MV-4-11 (cell line): ENCODE measurements around the gene POU1F1.
A peak's percentile ranks its signal among the peaks of the same experiment; 100 is the strongest.
"Not testable (repeated sequence)": the region's sequence is repeated elsewhere in the genome, so short reads cannot be mapped to it uniquely, and the experiment has no call there.

Experiments used
- DNase-seq: peaks from one replicate; lab custom pipeline; 2025; lab: John Stamatoyannopoulos, UW

The POU1F1 gene, protein sequence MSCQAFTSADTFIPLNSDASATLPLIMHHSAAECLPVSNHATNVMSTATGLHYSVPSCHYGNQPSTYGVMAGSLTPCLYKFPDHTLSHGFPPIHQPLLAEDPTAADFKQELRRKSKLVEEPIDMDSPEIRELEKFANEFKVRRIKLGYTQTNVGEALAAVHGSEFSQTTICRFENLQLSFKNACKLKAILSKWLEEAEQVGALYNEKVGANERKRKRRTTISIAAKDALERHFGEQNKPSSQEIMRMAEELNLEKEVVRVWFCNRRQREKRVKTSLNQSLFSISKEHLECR

DNA sequence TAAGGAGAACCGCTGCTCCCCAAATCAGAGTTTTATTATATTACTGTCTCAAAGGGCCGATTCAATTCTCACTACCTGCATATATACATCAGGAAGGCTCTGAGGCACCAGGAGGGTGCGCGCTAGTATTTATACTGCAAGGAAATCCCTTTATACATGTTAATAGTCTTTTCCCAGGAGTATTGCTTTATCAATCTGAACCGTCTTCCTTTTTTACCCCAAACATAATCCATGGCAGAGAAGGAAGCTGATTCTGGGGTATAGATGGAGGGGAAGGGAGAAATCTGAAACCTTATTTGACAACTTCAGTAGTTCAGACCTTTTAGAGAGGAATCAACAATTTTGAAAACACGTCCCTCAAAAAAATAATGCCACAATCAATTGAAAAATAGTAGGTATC lies at the start of gene POU1F1:
TSS of gene POU1F1 (minus strand) at position 101 of the 400 bp plus-strand sequence. CDS start 122 bp downstream, outside the sequence.
- DNase-seq, result no peak

DNA sequence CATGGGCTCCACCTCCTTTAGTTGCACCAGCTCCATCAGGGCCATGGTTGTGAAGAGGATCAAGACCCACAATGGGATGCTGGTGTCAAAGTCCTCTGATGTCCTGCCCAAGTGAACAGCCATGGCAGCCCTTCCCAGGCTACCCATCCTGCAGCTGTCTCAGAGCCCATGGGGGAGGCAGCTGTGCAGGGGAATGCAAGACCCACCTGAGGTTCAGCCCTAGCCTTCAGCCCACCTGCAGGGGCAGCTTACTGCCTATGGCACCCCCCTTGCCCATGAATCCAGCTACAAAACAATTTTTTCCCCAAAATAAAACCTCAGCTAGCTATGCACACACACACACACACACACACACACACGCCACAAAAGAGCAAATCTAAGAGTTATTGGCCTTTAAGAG lies 48.2 kb upstream of the POU1F1 start:
- no peak for DNase-seq

DNA sequence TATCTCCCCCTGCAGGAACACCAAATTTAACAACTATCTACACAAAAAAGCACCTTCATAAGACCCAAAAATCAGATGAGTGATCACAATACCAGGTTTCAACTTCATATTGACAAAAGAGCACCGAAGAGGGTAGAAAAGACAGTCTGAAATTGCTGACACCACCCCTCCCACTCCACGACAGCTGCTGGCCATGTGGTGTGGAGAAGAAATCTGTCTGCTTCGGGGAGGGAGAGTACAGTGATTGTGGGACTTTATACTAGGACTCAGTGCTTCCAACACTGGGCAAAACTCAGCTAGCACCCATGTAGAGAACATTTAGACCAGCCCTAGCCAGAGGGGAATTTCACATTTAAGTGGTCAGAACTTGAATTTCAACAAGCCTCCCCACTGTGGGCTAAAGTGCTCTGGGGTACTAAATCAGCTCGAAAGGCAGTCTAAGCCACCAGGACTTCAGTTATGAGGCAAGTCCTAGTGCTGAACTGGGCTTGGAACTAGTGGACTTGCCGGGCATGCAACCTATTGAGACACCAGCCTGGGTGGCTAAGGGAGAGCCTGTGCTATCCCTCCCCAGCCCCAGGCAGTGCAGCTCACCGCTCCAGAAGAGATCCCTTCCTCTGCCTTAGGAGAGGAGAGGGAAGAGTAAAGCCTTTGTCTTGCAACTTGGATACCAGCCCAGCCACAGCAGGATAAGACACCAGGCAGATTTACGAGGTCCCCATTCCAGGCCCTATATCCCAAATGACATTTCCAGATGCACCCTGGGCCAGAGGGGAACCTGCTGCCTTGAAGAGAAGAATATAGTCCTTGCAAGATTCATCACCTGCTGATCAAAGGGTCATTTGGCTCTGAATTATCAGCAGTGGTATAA lies 44.6 kb upstream of the POU1F1 start:
- no peak for DNase-seq

DNA sequence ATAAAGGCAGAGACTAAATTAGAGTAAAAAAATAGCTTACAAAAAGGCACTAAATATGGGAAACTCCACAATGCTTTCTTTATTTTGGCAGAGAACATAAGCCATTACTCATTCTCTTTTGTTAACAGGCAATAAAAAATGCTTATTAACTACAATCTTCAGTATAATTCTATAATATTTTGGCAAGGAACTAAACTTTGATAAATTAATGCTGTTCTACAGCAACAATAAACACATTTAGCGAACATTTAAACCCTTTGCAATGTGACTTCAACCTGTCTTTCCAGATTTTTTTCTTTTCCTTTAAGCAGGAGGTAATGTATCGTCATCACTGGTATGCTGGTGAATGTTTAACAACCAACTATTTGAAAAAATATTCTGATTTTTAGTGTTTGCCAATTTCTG lies 42.2 kb upstream of the POU1F1 start:
- no peak for DNase-seq

DNA sequence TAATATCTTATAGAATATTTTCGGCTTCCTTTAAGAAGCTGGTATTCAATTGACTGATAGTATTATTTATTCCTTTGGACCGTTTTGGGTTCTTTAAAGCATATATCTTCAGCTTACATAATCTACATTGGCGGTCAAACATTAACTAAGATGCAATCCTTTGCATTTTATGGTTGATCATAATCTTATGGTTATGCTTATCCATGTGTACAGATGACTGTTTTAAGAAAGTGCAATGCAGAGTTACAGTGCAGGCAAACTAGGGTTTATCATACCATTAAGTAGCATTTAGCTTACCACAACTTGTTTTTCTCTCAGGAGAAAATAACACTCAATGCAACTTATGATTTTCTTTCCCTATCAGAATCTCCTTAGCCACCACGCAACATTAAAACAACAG lies 41.4 kb upstream of the POU1F1 start:
- no peak for DNase-seq

DNA sequence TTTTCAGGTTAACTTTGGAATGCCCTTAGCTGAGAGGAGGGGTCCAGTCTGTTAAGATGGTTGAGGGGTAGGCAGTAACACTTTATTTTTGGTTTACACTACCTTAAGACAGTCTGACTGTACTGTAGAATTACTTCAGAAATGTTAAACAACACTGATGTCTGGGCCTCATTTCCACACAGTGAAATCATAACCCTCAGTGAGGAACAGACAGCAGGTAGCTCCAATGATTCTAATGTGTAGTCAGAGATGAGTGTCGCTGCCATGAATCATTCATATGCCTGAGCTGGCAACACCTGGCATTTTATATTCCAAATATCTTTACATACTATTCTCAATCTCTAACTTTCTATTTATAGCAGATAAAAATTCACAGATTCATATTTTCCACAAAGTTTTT lies 37.3 kb upstream of the POU1F1 start:
- DNase-seq, result no peak

DNA sequence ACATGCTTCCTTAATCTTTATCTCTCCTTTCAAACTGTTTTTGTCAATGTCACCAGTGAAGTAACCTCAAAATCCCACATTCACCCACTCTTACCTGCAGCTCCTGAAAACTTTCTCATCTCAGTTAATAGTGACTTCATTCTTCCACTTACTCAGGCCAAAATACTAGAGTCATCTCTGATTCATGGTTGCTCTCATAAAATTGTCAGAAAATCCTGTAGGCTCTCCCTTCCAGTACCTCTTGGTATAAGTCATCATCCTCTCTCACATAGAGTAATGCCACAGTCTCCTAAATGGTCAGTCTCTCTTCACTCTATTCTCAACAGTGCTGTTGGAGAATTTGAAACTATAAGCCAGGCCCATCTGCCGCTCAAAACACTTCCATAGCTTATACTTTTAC lies 34.9 kb upstream of the POU1F1 start:
- no peak for DNase-seq

DNA sequence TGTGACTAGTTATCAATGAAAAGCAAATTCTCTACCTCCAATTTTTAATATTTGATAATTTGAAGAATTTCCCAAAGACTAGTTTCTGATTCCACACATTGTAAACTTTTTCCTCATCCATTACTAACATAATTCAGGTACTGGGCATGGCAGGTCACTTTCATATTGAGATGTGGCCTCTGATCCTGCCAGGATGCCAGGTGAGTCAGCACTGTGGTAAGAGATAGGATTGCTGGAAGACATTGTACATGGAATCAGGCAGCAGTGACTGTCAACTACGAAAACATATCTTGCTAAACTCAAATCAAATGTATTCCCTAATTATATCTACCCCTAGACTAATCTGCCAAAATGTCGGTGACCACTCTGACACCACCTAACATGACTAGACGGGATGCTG lies 33.2 kb upstream of the POU1F1 start:
- no peak for DNase-seq

DNA sequence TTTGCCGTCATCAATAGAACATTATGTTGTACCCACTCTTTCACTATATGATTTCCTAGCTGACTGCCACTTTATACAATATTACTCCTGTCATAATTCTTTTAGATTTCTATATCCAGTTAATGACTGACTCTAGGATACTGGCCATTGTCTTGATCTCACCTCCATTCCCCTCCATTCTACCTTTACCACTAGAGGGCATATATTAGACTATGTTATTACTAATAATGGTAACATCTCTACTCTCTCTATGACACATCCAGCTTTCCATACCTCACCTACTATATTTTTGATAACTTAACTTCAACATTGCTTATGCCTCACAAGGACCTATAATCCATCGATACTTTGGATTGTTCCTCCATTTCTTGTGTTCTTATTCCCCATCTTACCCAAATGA lies 31.4 kb upstream of the POU1F1 start:
- no peak for DNase-seq

DNA sequence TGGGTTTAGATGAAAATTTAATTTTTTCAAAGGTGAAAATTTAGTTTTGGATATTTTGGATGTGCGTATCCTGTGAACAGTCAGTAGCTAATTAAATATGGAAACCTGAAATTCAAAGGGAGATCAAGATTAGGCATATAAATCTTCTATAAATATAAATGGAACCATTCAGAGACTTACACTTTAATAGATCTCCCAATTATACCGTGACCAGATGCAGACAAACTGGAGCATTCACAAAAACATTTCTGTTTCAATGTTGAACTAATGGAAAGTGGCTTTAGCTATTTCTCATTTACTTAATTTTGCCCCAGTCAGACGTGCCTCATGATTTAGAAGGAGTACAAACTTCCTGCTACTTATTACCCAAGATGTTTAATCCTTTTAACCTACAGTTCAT lies 29.1 kb upstream of the POU1F1 start:
- DNase-seq, result no peak

DNA sequence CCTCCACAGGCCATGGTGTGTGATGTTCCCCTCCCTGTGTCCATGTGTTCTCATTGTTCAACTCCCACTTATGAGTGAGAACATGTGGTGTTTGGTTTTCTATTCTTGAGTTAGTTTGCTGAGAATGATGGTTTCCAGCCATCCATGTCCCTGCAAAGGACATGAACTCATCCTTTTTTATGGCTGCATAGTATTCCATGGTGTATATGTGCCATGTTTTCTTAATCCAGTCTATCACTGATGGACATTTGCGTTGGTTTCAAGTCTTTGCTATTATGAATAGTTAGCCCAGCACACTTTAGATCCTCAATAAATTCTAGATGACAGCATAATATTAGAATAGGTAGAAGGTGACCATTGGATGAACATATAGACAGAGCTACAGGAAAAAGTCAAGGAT lies 28.6 kb upstream of the POU1F1 start:
- not testable (repeated sequence) for DNase-seq

DNA sequence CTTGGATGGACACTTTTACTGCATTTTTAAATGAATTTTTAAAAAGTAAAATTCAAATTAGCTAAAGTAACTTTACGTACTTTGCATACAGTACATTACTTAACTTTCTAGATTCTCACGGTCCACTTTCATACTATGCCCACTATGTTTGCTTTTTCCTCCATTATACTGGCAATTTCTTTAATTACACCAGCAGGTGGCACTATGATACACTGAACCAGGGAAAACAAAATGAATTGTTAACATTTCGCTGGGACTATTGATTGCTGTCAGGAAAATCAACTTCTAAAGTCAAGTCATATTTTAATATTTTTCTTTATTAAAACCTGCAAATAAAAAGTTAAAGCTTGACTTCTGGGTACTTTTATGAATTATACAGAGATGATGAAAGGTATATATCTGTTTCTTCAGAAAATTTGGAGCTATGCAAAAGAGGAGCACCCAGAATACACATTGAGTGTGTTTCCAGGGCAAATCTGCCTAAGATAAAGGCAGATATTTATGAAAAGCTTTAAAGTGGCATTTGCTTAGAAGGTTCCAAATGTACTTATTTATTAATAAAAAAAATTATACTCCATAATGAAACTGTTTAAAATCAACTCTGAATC lies 21.8 kb upstream of the POU1F1 start:
- peak; percentile 3 for DNase-seq

DNA sequence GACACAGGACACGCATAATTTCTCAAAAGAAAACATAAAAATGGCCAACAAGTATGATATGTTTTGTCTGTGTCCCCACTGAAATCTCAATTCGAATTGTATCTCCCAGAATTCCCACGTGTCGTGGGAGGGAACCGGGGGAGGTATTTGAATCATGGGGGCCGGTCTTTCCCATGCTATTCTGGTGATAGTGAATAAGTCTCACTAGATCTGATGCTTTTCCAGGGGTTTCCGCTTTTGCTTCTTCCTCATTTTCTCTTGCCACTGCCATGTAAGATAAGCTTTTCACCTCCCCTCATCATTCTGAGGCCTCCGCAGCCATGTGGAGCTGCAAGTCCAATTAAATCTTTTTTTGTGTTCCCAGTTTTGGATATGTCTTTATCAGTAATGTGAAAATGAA lies 12.1 kb upstream of the POU1F1 start:
- DNase-seq, result no peak

DNA sequence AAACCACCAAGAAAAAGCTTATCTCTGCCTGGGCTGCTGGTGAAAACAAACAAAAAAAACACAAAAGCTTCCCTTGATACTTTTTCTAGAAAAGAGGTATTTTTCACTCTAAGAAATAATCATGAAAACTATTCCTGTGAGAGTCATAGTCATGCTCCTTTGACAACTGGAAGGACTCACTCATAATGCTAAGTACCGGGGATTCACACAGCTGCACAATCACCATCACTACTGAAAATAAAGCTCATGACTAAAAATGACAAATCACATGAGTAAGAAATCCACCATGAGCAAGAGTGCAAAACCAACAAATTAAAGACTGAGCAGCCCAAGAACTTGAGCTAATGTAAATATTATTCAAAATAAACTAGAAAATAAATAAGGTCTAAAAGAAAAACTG lies 10.6 kb upstream of the POU1F1 start:
- no peak for DNase-seq

DNA sequence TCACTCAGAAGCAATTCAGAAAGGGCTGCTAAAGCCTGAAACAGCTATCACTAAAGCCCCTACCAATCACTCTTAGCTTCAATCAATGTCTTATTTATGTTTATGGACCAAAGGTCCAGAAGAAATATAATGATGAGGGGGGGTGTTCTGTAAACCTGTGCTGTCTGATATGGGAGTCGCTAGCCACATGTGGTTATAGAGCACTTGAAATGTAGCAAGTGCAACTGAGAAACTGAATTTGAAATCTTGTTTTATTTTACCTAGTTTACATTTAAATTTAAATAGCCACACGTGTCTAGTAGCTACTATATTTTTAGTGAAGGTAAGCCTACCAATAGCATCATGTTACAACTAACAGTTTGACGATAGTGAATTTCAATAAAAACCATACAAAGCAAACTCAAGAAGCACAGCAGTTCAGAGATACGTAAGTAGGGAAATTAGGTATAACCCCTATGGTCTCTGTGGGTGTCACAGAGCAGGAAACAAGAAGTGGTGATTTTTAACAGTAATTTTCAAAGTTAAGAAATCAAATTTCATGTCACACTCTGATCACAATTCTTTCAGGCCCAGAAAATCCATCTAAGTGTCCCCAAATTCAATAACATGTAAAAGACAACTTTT lies 3.6 kb downstream of the POU1F1 start:
- no peak for DNase-seq

DNA sequence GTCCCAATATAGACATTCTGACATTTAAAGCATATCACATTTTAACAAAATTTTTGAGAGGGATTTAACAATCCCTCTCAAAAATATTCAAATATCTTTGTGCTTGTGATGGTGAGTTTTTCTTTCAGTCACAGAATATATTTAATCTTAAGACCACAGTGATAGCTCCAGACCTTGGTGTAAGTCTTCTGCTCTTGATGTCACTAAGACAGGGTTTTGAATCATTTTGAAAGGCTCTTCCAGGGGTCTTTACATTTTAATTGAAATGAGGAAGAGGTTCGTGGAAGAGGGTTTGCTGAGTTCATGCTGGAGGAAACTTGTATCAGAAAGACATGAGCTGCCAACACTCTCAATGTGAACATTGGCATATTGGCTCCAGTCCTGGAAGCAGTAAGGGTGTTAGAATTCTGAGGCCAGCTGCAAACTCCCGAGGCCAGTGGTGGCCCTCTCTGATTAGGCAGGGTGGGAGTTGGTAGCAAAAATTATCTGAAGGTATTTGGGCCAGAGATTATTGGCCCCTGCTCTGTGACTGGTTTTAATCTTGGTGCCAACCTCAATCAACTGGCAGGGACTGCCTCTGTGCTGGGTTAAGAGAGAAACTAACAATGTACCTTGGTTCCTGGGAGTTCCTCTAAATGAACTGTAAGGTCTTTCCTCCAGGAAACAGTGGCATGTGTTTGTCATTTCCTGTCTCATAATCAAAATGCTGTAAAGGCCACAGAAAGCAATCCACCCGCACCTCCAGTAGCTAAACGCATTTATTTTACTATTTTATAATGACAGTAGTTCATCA lies 5.3 kb downstream of the POU1F1 start:
- no peak for DNase-seq

DNA sequence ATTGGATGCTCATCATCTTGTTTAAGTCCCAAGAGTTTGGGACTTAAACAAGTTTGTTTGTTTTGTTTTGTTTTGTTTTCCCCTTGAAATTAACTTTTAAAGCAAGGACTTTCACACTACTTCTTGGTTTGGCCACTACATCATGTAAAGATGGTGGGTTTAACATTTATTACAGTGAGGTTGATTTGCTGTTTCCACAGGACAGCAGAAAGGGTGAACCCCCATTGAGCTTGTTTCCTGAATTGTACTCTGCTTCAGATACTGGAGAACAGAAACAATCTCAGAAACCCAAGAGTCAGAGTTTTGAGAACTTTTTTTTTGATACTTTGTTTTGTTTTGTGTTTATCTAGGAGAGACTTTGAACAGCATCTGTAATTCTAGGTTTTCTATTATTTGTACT lies 6.7 kb downstream of the POU1F1 start:
- no peak for DNase-seq

DNA sequence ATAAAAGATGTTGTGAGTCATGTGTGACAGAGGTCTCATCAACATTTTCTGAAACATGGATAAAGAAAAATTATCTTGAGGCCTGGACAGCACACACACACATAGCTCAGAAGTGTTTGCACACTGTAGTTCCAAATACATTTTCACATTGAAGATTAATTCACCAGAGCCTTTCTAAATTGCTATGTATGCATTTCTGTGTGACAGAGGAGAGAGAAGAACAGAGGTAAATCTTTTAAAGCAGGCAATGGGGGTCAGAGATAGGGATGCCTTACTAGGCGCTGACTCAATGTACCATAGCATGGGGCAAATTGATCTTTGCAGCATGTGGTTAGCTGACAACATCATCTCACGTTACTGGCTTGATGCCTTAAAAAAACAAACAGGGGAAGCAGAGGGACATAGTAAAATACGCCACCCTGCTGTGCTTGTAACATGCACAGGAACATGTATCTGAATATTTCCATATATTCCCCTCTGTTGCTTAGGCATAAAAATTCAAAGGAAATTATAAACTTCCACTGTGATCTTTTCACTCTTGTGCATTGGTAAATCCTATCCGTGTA lies 7.7 kb downstream of the POU1F1 start:
- DNase-seq, result no peak

DNA sequence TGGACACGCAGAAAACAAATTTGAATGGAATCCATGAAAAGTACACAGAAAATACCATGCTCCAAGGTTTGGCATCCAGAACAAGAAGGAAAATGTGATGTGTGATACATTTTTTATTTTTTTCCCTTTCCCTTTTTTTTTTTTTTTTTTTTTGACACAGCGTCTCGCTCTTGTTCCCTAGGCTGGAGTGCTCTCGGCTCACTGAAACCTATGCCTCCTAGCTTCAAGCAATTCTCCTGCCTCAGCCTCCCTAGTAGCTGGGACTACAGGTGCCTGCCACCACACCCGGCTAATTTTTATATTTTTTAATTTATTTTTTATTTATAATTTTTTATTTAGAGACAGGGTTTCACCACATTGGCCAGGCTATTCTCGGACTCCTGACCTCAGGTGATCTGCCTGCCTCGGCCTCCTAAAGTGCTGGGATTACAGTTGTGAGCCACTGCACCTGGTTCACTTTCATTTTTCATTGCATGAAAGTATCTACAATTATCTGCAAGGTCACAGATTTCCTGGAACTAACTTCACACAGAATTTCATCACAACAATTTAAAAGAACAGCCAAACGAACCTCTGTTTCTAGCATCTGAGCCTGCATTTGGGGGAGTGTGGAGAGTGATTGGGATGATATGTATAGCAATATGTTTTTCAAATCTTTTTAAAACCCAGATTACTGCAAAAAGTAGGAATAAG lies 8.3 kb downstream of the POU1F1 start:
- DNase-seq, result no peak

DNA sequence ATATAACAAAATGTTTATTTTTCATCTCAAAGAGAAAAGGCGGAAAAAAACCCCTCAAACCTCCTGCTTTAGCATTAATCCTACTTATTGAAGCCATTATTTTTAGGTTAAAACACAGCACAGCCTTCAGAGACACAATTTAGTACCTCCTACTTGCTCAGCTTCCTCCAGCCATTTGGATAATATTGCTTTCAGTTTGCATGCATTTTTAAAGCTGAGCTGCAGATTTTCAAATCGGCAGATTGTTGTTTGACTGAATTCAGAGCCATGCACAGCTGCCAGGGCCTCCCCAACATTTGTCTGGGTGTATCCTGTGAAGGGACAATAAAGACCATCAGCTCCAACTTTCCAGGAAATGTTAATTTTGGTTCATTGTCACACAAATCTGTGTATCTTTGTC lies 14.5 kb downstream of the POU1F1 start:
- DNase-seq, result no peak

DNA sequence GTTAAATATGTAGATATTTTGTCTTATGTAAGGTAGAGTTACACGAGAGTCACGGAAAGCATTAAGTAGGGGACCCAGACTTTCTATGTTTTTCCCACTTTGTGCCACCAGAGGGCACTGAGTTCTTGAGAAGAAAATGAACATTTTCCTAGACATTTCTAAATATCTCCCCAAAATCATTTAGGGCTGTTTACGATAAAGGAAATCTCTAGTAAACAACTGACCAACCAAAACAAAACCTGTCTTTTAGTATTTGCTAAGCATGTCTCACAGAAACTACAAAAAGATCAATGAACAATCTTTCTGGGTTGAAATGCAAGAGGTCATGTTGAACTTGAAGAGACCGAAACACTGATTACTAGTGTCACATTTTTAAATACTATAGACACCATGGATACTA lies 16.1 kb downstream of the POU1F1 start:
- peak; percentile 16 for DNase-seq
